PC-3 (cell line): ENCODE measurements around the gene OR5AK2. TPM values are rescaled to one million over a fixed set of nuclear protein-coding genes. Genes with fewer than 3 reads are reported as not detected.

Source experiments
- ATAC-seq: fragments of 200-7000 bp; cut with Tn5 transposase; 2 replicates; pipeline ENCODE4 v1.9.1; 2020; ENCODE audit warnings: mild to moderate bottlenecking, moderate library complexity
- BruUV-seq: library from RNA; stranded (reverse); fragments of 400-500 nt; replicated peaks from 2 replicates; lab custom pipeline; 2021; lab: Mats Ljungman, UMichigan
- CTCF ChIA-PET: fragments of 300-600 bp; sonication (Branson Sonifier 250); formaldehyde crosslinking; loops from one replicate; lab custom pipeline; 2022; ENCODE audit warnings: antibody characterized with exemption; lab: Charles Lee
- POLR2A ChIA-PET: fragments of 300-600 bp; sonication (Branson Sonifier 250); formaldehyde crosslinking; loops from one replicate; lab custom pipeline; 2022; ENCODE audit warnings: antibody characterized with exemption; ENCODE audit not compliant: unreplicated experiment; lab: Charles Lee
- DNase-seq: peaks from one replicate; pipeline ENCODE4 v3.0.0-alpha.2; 2015
- H2AFZ ChIP-seq: fragments of 300-600 bp; sonication (generic); 2 replicates; pipeline ENCODE4 v1.6.0; 2016; ENCODE audit warnings: antibody characterized with exemption, low read length
- H3F3A ChIP-seq: fragments of 300-600 bp; sonication (generic); one replicate; pipeline ENCODE4 v1.6.0; 2017; ENCODE audit warnings: antibody characterized with exemption, low read length, control low read depth, mild to moderate bottlenecking; ENCODE audit not compliant: unreplicated experiment
- H3K27ac ChIP-seq: fragments of 300-600 bp; sonication (generic); 2 replicates; pipeline ENCODE4 v1.5.1; 2016; ENCODE audit warnings: mild to moderate bottlenecking, low read length
- H3K27me3 ChIP-seq: fragments of 300-600 bp; sonication (generic); 2 replicates; pipeline ENCODE4 v1.6.1; 2016; ENCODE audit warnings: low read length, mixed read lengths
- H3K36me3 ChIP-seq: fragments of 300-600 bp; sonication (generic); 2 replicates; pipeline ENCODE4 v1.6.1; 2016; ENCODE audit warnings: low read depth, mixed run types, low read length, mixed read lengths
- H3K4me1 ChIP-seq: fragments of 300-600 bp; sonication (generic); 2 replicates; pipeline ENCODE4 v1.5.1; 2016; ENCODE audit warnings: low read length; ENCODE audit not compliant: insufficient read depth
- H3K4me2 ChIP-seq: fragments of 300-600 bp; sonication (generic); 2 replicates; pipeline ENCODE4 v1.6.0; 2016; ENCODE audit warnings: low read length
- H3K4me3 ChIP-seq: fragments of 300-600 bp; sonication (generic); 2 replicates; pipeline ENCODE4 v1.5.1; 2016; ENCODE audit warnings: mild to moderate bottlenecking, low read length, mixed read lengths
- H3K79me2 ChIP-seq: fragments of 300-600 bp; sonication (generic); 2 replicates; pipeline ENCODE4 v1.6.1; 2017; ENCODE audit warnings: low read length, mixed read lengths
- H3K9ac ChIP-seq: fragments of 300-600 bp; sonication (generic); 2 replicates; pipeline ENCODE4 v1.6.0; 2016; ENCODE audit warnings: mild to moderate bottlenecking, low read length
- H3K9me2 ChIP-seq: fragments of 300-600 bp; sonication (generic); replicated peaks from 2 replicates; pipeline ENCODE4 v1.6.1; 2016; ENCODE audit warnings: mixed run types, low read length, mixed read lengths
- H3K9me3 ChIP-seq: fragments of 300-600 bp; sonication (generic); 2 replicates; pipeline ENCODE4 v1.6.1; 2016; ENCODE audit warnings: low read length, mixed read lengths
- H4K20me1 ChIP-seq: fragments of 300-600 bp; sonication (generic); 2 replicates; pipeline ENCODE4 v1.6.1; 2016; ENCODE audit warnings: low read length, mixed read lengths
- EZH2 ChIP-seq: fragments of 300-600 bp; sonication (generic); IDR thresholded peaks from one replicate; pipeline ENCODE4 v1.6.1; 2017; ENCODE audit warnings: antibody characterized with exemption, mild to moderate bottlenecking, low read length; ENCODE audit not compliant: unreplicated experiment
- EZH2phosphoT487 ChIP-seq: fragments of 300-600 bp; sonication (generic); IDR thresholded peaks from 2 replicates; pipeline ENCODE4 v1.6.1; 2018; ENCODE audit warnings: mild to moderate bottlenecking, antibody characterized with exemption, low read length, borderline replicate concordance
- intact Hi-C: fragments of 100-400 bp; cut with micrococcal nuclease; formaldehyde crosslinking; loops from 2 replicates; pipeline ENCODE4 v1.9.0; 2023
- total RNA-seq: library from RNA; depleted of rRNA; stranded (reverse); fragments of >200 nt; gene quantifications from 2 replicates; pipeline ENCODE4 v1.2.3, GENCODE V29; 2014
- TF ChIP-seq, protein P1 (sequence below): fragments of 300-600 bp; sonication (generic); conservative IDR thresholded peaks from 2 replicates; pipeline ENCODE4 v1.5.1; 2017; ENCODE audit warnings: antibody characterized with exemption, low read depth, mild to moderate bottlenecking, low read length

Gene OR5AK2
- total RNA-seq, 1 experiment from 2014 or later = not detected

DNA sequence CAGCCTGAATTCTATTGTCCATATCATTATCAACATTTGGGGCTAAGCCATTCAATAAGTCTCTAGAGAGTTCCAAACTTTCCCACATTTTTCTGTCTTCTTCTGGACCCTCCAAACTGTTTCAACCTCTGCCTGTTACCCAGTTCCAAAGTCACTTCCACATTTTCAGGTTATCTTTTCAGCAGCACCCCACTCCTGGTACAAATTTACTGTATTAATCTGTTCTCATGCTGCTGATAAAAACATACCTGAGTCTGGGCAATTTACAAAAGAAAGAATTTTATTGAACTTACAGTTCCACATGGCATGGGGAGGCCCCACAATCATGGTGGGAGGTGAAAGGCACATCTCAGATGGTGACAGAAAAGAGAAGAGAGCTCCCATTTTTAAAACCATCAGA lies 5.8 kb downstream of the OR5AK2 start:
- no peak overlapping the region for H3K4me3 ChIP-seq
- ATAC-seq (no peak), DNase-seq (no peak)
- intact Hi-C loops = no loop called here
- no peaks in the 10 kb centered on the region for H3K79me2 ChIP-seq
- no peak overlapping the region for H2AFZ ChIP-seq
- TF ChIP-seq EZH2 = no peak
- H3K9ac ChIP-seq = no peak overlapping the region
- H3F3A ChIP-seq = no peaks in the 10 kb centered on the region
- 0 out of 2 replicates have a peak, but pooled peaks cover 9% of the 10 kb centered on the region for H3K27me3 ChIP-seq
- H3K9me2 ChIP-seq = no peaks in the 10 kb centered on the region
- POLR2A ChIA-PET = no interaction called here
- no peaks in the 10 kb centered on the region for H3K9me3 ChIP-seq
- no peaks in the 10 kb centered on the region for H4K20me1 ChIP-seq
- CTCF ChIA-PET = no interaction called here
- no peaks in the 10 kb centered on the region for H3K4me1 ChIP-seq
- BruUV-seq = no TSS peak
- no peak overlapping the region for H3K4me2 ChIP-seq
- H3K27ac ChIP-seq = no peak overlapping the region
- H3K36me3 ChIP-seq = no peaks in the 10 kb centered on the region

DNA sequence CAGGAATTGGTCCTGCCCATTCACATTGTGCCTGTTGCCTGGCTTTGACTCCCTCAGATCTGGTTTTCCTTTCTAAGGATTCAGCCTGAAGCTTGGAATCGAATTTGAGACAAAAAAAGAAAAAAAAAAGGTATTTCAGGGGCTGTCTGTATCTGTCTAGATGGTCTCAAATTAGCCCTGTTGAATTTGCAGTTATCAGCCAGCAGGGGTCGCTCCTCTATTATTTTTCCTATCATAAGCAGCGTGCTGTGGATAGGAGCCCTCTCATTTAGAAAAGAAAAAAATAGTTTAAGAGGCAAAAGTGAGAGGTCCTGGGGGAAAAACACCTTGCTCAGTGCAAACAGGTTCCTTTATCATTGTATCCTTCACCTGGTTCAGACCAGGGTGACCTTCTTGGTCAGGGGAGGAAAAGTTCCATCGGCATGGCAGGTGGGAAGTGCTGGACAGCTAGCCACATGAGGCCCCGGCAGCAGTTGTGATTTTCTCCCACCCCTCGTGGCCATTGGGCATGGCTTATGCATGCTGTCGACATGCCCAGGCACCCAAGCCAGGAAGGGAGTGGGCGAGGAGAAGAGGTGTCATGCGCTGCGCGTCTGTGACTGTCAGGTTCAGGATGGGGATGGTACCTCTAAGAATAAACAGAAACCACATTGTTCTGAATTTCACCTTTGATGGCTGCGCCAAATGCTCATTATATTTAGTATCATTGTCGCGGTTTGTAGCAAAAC lies 13.1 kb downstream of the OR5AK2 start:
- no peaks in the 10 kb centered on the region for H3K4me1 ChIP-seq
- intact Hi-C loops = no loop called here
- TF ChIP-seq EZH2phosphoT487 = no peak
- TF ChIP-seq, protein P1, sequence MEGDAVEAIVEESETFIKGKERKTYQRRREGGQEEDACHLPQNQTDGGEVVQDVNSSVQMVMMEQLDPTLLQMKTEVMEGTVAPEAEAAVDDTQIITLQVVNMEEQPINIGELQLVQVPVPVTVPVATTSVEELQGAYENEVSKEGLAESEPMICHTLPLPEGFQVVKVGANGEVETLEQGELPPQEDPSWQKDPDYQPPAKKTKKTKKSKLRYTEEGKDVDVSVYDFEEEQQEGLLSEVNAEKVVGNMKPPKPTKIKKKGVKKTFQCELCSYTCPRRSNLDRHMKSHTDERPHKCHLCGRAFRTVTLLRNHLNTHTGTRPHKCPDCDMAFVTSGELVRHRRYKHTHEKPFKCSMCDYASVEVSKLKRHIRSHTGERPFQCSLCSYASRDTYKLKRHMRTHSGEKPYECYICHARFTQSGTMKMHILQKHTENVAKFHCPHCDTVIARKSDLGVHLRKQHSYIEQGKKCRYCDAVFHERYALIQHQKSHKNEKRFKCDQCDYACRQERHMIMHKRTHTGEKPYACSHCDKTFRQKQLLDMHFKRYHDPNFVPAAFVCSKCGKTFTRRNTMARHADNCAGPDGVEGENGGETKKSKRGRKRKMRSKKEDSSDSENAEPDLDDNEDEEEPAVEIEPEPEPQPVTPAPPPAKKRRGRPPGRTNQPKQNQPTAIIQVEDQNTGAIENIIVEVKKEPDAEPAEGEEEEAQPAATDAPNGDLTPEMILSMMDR = peak; percentile 84
- no TSS peak for BruUV-seq
- DNase-seq (peak; percentile 40), ATAC-seq (no peak)
- peaks cover 4% of the 10 kb centered on the region; the same call in 1 of the 2 replicates for H3K27me3 ChIP-seq
- no peaks in the 10 kb centered on the region for H3K9me2 ChIP-seq
- no peaks in the 10 kb centered on the region for H3F3A ChIP-seq
- CTCF ChIA-PET = no interaction called here
- no peaks in the 10 kb centered on the region for H3K9me3 ChIP-seq
- H3K4me3 ChIP-seq = no peak overlapping the region
- H2AFZ ChIP-seq = no peak overlapping the region
- no peaks in the 10 kb centered on the region for H3K79me2 ChIP-seq
- H3K27ac ChIP-seq = no peak overlapping the region
- no peak overlapping the region for H3K4me2 ChIP-seq
- POLR2A ChIA-PET = no interaction called here
- H3K9ac ChIP-seq = no peak overlapping the region
- H3K36me3 ChIP-seq = no peaks in the 10 kb centered on the region
- H4K20me1 ChIP-seq = no peaks in the 10 kb centered on the region

DNA sequence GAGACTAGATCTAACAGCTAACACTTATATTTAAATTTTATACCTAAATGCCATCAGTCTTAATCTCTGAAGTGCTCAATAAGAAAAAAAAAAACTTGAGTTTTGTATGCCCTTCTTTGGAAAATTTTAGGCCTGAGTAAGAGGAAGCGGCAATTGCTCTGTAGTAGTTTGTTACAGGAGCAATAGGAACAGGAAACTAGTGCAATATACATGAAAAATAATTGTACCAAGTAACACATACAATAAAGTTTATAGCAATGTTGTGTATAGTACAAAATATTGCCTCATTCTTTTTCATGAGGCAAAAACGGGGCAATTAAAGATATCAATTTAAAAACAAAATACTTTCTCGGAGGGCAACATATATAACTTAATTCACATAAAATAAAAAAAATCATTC lies 19.7 kb downstream of the OR5AK2 start:
- Histone ChIP-seq H3K9ac (no peak overlapping the region), H3K27ac (no peak overlapping the region), H3K9me3 (no peaks in the 10 kb centered on the region), H3K36me3 (no peaks in the 10 kb centered on the region), H3K79me2 (no peaks in the 10 kb centered on the region), H3K9me2 (no peaks in the 10 kb centered on the region), H3F3A (no peaks in the 10 kb centered on the region), H3K4me2 (no peak overlapping the region), H2AFZ (no peak overlapping the region), H3K27me3 (peaks cover 36% of the 10 kb centered on the region), H3K4me1 (no peaks in the 10 kb centered on the region), H4K20me1 (no peaks in the 10 kb centered on the region), H3K4me3 (no peak overlapping the region)
- ATAC-seq (no peak), DNase-seq (no peak)
- BruUV-seq = no TSS peak
- CTCF ChIA-PET = no interaction called here
- TF ChIP-seq, protein P1 = no peak
- TF ChIP-seq EZH2 = no peak
- TF ChIP-seq EZH2phosphoT487 = no peak
- intact Hi-C loops = no loop called here
- POLR2A ChIA-PET = no interaction called here
